D721Med (cell line): Measurements from ENCODE around the gene PTPRT.

Experiments
- DNase-seq: peaks from one replicate; pipeline ENCODE4 v3.0.0; 2011; ENCODE audit warnings: low spot score; ENCODE audit not compliant: insufficient read length
- FAIRE-seq: peaks from 2 replicates; lab custom pipeline; 2011; peaks lifted over from hg19 to GRCh38; lab: Jason Lieb, UNC
- CTCF ChIP-seq: IDR thresholded peaks from 2 replicates; pipeline ENCODE4 v1.5.1; 2012; ENCODE audit warnings: mild to moderate bottlenecking, control low read depth; ENCODE audit not compliant: insufficient read depth; ENCODE audit errors: missing control alignments

PTPRT gene

GRCh38 chr20:43189554-43190331 lies at the start of gene PTPRT:
TSS of gene PTPRT (minus strand) at chr20:43189906. CDS start at chr20:43189733, 173 bp downstream.
- no peak for DNase-seq
- TF ChIP-seq CTCF, result no peak
- FAIRE-seq, result no peak

- no peak for DNase-seq
- TF ChIP-seq CTCF, result no peak
- FAIRE-seq, result no peak
Observed at GRCh38 chr20:43238833-43239232, 49.1 kb upstream of the PTPRT start.

DNA sequence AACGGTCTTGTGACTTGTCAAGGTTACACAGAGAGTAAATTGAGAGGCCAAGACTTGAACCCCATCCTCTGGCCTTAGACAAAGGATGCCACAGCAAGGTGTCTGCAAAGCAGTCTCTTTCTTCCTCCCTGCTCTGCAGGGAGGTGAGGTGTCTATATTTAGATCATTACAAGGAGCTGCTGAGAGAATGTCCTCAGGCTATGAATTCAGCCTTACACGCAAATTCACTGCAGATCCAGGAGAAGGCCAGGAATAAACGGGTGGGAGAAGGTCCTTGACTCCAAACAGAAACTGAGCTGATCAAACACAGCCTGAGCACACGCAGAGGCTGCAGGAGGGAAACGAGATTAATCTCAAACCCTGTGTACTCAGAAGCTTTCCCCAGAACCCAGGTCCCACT lies 48.6 kb upstream of the PTPRT start:
- TF ChIP-seq CTCF, result no peak
- FAIRE-seq (no peak), DNase-seq (no peak)

- TF ChIP-seq CTCF, result no peak
- DNase-seq, result no peak
- FAIRE-seq, result no peak
Observed at GRCh38 chr20:43237651-43238168, 48.0 kb upstream of the PTPRT start.

- TF ChIP-seq CTCF, result no peak
- FAIRE-seq, result no peak
Observed at GRCh38 chr20:43235998-43236397, 46.3 kb upstream of the PTPRT start.

DNA sequence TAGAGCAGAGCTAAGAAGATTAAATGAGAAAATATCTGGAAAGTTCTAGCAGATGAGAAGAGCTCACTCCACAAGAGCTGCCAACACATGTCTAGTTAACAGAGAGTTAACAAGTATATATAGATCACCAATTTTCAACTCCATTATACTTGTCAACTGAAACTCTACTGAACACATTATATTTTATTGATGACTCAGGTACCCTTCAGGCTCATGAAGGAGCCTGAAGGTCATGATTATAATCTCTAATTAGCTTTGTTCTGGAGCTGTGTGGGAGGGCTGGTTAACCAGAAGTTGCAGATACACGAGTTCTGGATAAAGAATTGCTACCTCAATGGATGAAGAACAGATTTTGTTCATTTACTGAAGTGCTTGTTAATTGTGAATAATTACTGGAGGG lies 42.1 kb upstream of the PTPRT start:
- FAIRE-seq (no peak), DNase-seq (no peak)
- no peak for TF ChIP-seq CTCF

More at GRCh38 chr20:43235998-43236397, 46.3 kb upstream of the PTPRT start:
- no peak for DNase-seq

GRCh38 chr20:43229696-43230095 lies 40.0 kb upstream of the PTPRT start:
- FAIRE-seq, result no peak
- no peak for TF ChIP-seq CTCF

More at GRCh38 chr20:43229696-43230095, 40.0 kb upstream of the PTPRT start:
- no peak for DNase-seq
